Measurements from ENCODE around the gene TXNDC16.

DNA sequence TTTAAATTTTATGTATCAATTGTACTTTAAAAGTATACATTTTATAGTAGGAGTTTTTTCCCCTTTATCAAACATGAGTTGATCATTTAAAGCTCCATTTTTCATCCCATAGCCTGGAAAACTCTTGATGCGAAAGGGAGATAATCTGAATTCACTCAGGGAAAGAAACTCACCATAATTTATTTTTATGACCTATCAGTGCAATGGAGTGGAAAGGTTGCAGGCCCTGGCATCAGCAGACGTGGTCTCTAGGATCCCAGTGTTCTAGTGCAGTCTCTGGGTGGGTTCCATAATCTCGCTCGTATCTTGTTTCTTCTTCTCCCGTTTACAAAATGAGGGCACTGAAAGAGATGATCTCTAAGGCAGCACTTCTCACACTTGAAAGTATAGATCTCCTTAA is 153.2 kb downstream of the TXNDC16 start:
- TF ChIP-seq POLR2A (IDR thresholded peaks at IDR 0.05) (no peak), POLR2AphosphoS5 (IDR thresholded peaks at IDR 0.05) (no peak), EP300 (IDR thresholded peaks at IDR 0.05) (no peak)
- TF ChIP-seq, protein P1, sequence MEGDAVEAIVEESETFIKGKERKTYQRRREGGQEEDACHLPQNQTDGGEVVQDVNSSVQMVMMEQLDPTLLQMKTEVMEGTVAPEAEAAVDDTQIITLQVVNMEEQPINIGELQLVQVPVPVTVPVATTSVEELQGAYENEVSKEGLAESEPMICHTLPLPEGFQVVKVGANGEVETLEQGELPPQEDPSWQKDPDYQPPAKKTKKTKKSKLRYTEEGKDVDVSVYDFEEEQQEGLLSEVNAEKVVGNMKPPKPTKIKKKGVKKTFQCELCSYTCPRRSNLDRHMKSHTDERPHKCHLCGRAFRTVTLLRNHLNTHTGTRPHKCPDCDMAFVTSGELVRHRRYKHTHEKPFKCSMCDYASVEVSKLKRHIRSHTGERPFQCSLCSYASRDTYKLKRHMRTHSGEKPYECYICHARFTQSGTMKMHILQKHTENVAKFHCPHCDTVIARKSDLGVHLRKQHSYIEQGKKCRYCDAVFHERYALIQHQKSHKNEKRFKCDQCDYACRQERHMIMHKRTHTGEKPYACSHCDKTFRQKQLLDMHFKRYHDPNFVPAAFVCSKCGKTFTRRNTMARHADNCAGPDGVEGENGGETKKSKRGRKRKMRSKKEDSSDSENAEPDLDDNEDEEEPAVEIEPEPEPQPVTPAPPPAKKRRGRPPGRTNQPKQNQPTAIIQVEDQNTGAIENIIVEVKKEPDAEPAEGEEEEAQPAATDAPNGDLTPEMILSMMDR (IDR thresholded peaks at IDR 0.05) = no peak
